Stimulated activated CD8-positive, alpha-beta memory T cell treated with anti-CD3 and anti-CD28 coated beads, Interleukin-15, amount 100 ng/mL, for 1 hour (primary cell): ENCODE results near the gene SGMS2.
"Not testable (repeated sequence)": the region's sequence is repeated elsewhere in the genome, so short reads cannot be mapped to it uniquely, and the experiment has no call there.

Experiments used
- DNase-seq: peaks from one replicate; pipeline ENCODE4 v3.0.0-alpha.2; 2020; ENCODE audit warnings: low read depth

Gene SGMS2

DNA sequence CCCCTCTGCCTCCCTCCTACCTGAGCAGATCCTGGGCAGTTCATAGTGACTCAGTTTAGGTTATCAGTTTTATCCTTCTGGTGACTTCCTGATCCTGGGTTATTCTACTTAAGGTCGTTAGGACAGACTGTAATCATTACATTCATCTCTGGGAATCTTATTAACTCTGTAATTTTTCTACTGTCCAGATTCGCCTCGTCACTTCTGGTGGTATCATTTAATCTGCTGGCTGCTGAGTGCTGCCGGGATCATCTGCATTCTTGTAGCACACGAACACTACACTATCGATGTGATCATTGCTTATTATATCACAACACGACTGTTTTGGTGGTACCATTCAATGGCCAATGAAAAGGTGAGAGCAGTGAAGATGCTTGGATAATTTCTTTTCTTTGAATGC is 83.6 kb downstream of the SGMS2 start:
- DNase-seq: no peak

DNA sequence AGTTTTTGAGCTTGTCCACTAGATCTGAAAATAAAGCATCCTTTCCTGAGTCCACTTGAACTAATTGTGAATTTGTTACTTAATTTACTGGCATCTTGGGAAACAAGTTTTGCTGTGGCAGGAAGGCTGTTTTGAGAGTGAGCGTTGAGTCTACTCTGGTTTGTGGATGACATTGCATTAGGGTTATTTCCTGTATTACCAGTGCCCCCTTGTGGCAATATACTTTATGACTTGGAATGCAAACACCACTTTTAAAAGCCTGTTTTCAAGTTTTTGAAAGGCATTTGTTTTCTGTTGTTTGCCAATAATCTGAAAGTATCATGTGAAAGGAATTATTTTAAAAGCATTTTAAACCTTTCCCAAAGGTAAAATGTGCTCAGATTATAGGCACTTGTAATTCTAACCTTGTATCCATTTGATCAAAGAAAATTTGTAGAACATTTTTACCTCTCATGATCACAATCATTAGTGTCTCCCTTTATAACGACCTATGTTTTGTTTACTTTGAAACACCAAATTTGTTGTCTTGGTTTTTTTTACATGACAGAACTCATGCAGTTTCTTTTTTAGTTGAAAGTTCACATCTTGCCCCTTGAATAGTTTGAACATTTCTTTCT is 88.7 kb downstream of the SGMS2 start:
- no peak for DNase-seq

DNA sequence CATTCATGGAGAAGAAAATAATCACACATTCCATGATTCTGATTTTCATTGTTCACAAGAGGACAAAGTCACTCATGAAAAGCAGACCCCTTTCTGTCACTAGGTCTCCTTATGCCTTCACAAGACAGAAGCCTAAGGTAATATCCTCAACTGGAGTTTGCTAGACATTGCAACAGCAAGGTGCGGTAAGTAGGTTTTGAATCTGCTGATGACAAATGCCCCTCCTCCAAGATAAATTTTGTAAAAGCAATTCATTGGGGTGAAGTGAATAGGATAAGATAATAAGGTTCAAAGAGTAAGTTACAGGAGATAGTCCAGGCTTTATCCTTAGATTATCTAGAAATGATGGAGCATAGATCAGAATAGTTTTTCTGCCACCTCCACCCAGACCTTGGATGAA is 90.5 kb downstream of the SGMS2 start:
- DNase-seq: no peak

GRCh38 chr4:107916623-107917022 is 91.9 kb downstream of the SGMS2 start:
- DNase-seq: no peak

DNA sequence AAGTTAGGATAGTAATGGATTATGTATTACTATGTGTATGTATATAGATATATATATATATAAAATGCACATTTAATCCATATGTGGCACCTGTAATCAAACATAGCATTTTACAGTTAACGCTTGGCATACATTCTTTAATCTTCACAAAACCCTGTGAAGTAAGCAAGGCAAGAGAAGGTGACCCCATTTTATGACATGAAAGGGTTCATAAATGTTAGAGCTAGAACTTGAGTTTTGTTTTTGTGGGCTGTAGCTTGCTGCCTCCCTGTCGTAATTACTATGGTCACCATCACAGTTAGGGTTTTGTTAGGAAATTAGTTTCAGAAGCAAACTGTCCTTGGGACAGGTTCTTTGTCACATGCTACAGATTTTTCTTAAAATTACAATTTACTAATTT is 92.8 kb downstream of the SGMS2 start:
- no peak for DNase-seq

DNA sequence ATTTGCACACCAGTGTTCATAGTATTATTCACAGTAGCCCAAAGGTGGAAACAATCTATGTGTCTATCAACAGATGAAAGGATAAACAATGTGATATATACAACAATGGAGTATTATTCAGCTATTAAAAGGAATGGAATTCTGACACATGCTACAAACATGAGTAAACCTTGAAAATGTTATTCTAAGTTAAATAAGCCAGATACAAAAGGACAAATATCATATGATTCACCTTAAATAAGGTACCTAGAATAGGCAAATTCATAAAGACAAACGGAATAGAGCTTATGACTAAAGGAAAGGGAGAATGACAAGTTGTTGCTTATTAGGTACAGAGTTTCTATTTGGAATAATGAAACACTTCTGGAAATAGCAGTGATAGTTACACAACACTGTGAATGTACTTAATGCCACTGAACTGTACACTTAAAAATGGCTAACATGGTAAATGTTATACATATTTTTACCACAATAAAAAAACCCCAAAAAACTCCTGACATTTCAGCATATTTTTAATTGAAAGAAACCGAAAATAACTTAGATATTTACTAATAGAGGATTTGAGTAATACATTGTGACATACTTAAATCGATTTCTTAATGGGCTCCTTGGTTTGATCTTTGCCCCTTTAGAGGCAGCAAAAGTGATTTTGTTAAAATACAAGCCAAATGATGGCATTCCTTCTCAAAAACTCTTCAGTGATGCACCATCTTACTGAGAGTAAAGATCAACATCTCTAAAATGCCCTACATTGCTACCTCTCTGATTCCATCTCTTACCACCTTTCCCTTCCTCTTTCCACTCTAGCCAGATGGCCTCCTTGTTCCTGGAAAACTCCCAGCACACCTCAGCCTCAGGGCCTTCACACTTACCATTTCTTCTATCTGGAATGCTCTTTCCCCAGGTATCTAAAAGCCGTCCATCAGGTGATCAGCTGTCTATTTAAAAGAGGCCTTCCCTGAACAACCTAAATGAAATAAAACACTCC is 98.0 kb downstream of the SGMS2 start:
- DNase-seq: no peak

DNA sequence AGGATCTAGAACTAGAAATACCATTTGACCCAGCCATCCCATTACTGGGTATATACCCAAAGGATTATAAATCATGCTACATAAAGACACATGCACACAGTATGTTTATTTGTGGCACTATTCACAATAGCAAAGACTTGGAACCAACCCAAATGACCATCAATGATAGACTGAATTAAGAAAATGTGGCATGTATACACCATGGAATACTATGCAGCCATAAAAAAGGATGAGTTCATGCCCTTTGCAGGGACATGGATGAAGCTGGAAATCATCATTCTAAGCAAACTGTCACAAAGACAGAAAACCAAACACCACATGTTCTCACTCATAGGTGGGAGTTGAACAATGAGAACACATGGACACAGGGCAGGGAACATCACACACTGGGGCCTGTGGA is 101.0 kb downstream of the SGMS2 start:
- not testable (repeated sequence) for DNase-seq

DNA sequence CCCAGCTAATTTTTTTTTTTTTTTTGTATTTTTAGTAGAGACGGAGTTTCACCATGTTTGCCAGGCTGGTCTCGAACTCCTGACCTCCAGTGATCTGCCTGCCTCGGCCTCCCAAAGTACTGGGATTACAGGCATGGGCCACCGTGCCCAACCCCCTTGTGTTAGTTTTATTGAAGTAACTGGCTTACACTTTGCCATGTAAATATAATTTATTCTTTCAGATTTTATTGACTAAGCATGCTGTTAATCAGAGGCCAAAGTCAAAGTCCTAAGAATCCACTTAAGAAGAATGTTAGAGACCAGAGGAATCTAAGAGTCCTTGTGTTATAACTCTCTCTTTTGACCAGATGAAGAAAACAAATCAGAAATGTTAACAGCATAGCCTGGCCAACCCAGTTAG is 102.1 kb downstream of the SGMS2 start:
- not testable (repeated sequence) for DNase-seq

- peak; percentile 58 for DNase-seq
Measured at GRCh38 chr4:107930821-107931774, 106.4 kb downstream of the SGMS2 start, which contains the start of gene CYP2U1. TSS of gene CYP2U1 (plus strand) at chr4:107931549. CDS start at chr4:107931644, 95 bp downstream.

GRCh38 chr4:107931775-107932321 is 107.1 kb downstream of the SGMS2 start:
- DNase-seq: no peak

GRCh38 chr4:107935246-107935645 is 110.5 kb downstream of the SGMS2 start:
- no peak for DNase-seq

DNA sequence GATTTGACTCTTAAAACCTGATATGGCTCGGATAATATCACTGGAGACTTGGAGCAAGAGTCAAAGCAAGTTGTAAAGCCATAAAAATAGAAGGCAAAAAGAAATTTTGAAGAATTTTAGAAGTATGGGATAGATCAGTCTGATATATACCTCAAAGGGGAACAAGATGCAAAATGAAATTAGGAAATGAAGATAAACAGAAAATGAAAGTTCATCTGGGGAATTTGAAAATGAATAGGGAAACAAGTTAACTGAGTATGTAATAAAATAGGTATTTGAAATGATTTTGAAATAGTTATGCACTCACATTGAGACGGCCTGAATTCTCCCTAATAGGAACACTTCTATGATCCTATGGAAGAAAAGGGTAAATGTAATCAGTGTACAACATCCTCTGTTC is 112.3 kb downstream of the SGMS2 start:
- no peak for DNase-seq

DNA sequence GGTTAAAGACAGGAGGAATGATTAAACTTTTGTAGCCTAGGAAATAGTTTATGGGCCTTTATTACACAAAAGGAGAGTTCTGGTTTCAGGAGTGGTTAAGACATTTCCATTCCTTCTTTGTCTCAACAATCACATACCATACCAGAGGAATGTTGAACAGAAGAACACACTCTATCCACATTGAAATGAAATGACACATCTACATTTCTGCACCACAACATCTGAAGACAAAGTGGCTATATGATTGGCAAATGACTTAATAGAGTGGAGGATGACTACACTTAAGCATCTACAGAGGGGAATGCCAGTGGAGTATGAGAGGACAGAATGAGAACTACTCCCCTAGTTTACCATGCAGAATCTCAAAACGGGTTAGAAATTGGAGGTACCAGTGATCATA is 114.6 kb downstream of the SGMS2 start:
- no peak for DNase-seq

- no peak for DNase-seq
Measured at GRCh38 chr4:107945809-107946208, 121.1 kb downstream of the SGMS2 start.

GRCh38 chr4:107950746-107951540 is 126.2 kb downstream of the SGMS2 start:
- no peak for DNase-seq

DNA sequence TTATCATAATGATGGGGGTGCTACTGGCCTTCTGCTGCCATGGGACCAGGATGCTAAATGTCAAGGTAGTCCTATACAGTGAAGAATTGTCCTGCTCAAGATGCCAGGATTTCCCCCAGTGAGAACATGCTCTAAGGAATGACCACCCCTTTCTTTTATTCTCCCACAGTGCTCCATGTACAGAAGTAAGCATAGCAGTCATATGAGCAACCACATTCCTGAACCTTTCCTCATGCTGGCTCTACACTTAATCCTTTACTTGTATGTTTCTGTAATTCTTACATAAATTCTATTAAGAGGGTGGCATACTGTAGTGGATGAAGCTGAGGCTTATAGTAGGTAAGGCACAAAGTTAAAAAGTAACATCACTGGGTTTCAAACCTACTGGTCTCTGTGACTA is 126.8 kb downstream of the SGMS2 start:
- no peak for DNase-seq

DNA sequence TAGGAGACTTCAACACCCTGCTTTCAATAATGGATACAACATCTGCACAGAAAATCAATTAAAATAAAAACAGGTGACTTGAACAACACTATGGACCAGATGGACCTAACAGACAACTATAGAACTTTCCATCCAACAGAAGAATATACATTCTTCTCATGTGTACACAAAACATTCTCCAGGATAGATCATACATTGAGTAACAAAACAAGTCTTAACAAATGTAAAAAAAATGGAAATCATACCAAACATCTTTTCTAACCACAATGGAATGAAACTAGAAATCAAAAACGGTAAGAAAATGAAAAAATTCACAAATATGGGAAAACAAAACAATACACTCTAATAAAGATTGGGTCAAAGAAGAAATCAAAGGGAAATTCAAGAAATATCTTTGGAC is 131.3 kb downstream of the SGMS2 start:
- no peak for DNase-seq
